OCI-LY7 (cell line): Measurements from ENCODE around the gene MACC1. TPM values are rescaled to one million over a fixed set of nuclear protein-coding genes. Genes with fewer than 3 reads are reported as not detected.

ENCODE experiments used
- BruUV-seq: library from RNA; stranded (reverse); fragments of 400-500 nt; replicated peaks from 2 replicates; lab custom pipeline; 2021; lab: Mats Ljungman, UMichigan
- CTCF ChIA-PET: fragments of 300-600 bp; sonication (Branson Sonifier 250); formaldehyde crosslinking; loops from one replicate; lab custom pipeline; 2022; ENCODE audit warnings: antibody characterized with exemption; ENCODE audit not compliant: unreplicated experiment; lab: Charles Lee
- POLR2A ChIA-PET: fragments of 300-600 bp; sonication (Branson Sonifier 250); formaldehyde crosslinking; loops from one replicate; lab custom pipeline; 2022; ENCODE audit warnings: antibody characterized with exemption; lab: Charles Lee
- DNase-seq: peaks from one replicate; pipeline ENCODE4 v3.0.0-alpha.2; 2015; ENCODE audit warnings: low spot score
- H2AFZ ChIP-seq: fragments of 200-600 bp; sonication (generic), shearing (Covaris generic); 2 replicates; pipeline ENCODE4 v1.6.1; 2014; ENCODE audit warnings: mild to moderate bottlenecking, antibody characterized with exemption, low read length, moderate library complexity
- H3K27ac ChIP-seq: fragments of 200-600 bp; sonication (generic); 2 replicates; pipeline ENCODE4 v1.5.1; 2014; ENCODE audit warnings: mixed run types, low read depth, mild to moderate bottlenecking, moderate library complexity, low read length, inconsistent platforms; ENCODE audit not compliant: poor library complexity, severe bottlenecking
- H3K36me3 ChIP-seq: fragments of 200-600 bp; sonication (generic); 2 replicates; pipeline ENCODE4 v1.6.1; 2014; ENCODE audit warnings: mild to moderate bottlenecking, antibody characterized with exemption, low read length, moderate library complexity, mixed read lengths; ENCODE audit not compliant: insufficient read depth
- H3K4me1 ChIP-seq: fragments of 200-600 bp; sonication (generic); 2 replicates; pipeline ENCODE4 v1.5.1; 2014; ENCODE audit warnings: mild to moderate bottlenecking, low read length; ENCODE audit not compliant: insufficient read depth, poor library complexity, severe bottlenecking
- H3K4me2 ChIP-seq: fragments of 200-600 bp; sonication (generic); 2 replicates; pipeline ENCODE4 v1.6.1; 2014; ENCODE audit warnings: mild to moderate bottlenecking, low read length
- H3K4me3 ChIP-seq: fragments of 200-600 bp; sonication (generic); 2 replicates; pipeline ENCODE4 v1.5.1; 2014; ENCODE audit warnings: mild to moderate bottlenecking, low read depth, low read length; ENCODE audit not compliant: poor library complexity, severe bottlenecking
- H3K79me2 ChIP-seq: fragments of 200-600 bp; sonication (generic); 2 replicates; pipeline ENCODE4 v1.6.1; 2016; ENCODE audit warnings: low read depth, mild to moderate bottlenecking, low read length, moderate library complexity, mixed read lengths; ENCODE audit not compliant: insufficient read depth
- H3K9me2 ChIP-seq: fragments of 200-600 bp; sonication (generic); 2 replicates; pipeline ENCODE4 v1.6.1; 2016; ENCODE audit warnings: mild to moderate bottlenecking, low read length, mixed read lengths; ENCODE audit not compliant: insufficient read depth
- H3K9me3 ChIP-seq: fragments of 200-600 bp; sonication (generic); 2 replicates; pipeline ENCODE4 v1.6.1; 2014; ENCODE audit warnings: mild to moderate bottlenecking, mixed run types, low read length, mixed read lengths
- H4K20me1 ChIP-seq: fragments of 200-600 bp; sonication (generic); 2 replicates; pipeline ENCODE4 v1.6.1; 2014; ENCODE audit warnings: mild to moderate bottlenecking, antibody characterized with exemption, low read length, moderate library complexity, mixed read lengths; ENCODE audit not compliant: insufficient read depth
- CTCF ChIP-seq: fragments of 200-600 bp; sonication (generic); conservative IDR thresholded peaks from 2 replicates; pipeline ENCODE4 v1.5.1; 2014; ENCODE audit warnings: mild to moderate bottlenecking, antibody characterized with exemption, low read length, moderate library complexity, mixed read lengths
- EZH2phosphoT487 ChIP-seq: fragments of 200-600 bp; sonication (generic); IDR thresholded peaks from 2 replicates; pipeline ENCODE4 v1.6.1; 2018; ENCODE audit warnings: low read depth, borderline replicate concordance, mild to moderate bottlenecking, mixed run types, antibody characterized with exemption, low read length, moderate library complexity, mixed read lengths
- intact Hi-C: fragments of 100-400 bp; cut with micrococcal nuclease; formaldehyde crosslinking; loops from one replicate; pipeline ENCODE4 v1.10.0; 2022; ENCODE audit not compliant: unreplicated experiment
- total RNA-seq, 2 experiments: library from RNA; depleted of rRNA in 1 of 2; stranded (reverse); fragments of >200 nt in 1 of 2; shearing (Covaris generic) in 1 of 2; gene quantifications; 2 replicates each; pipeline ENCODE4 v1.2.3, GENCODE V29; 2014 to 2022

The MACC1 gene
- total RNA-seq, 2 experiments from 2014 or later: 5.0 to 11.1 TPM

- ChIA-PET POLR2A (interaction anchor here (0.6 to 1.5 kb wide), 3 partner anchors 24 to 533 kb away, joined by 3 read pairs; no protein-coding TSS in a partner anchor), CTCF (no interaction called here)
- TF ChIP-seq CTCF: no peak
- no peak for TF ChIP-seq EZH2phosphoT487
- H3K9me2 ChIP-seq: no peaks in the 10 kb centered on the region
- H3K36me3 ChIP-seq: no peaks in the 10 kb centered on the region
- H4K20me1 ChIP-seq: no peaks in the 10 kb centered on the region
- H3K4me2 ChIP-seq: no peak overlapping the region
- no TSS peak for BruUV-seq
- DNase-seq: no peak
- intact Hi-C loops: no loop called here
- H3K4me1 ChIP-seq: peaks cover 38% of the 10 kb centered on the region
- no peaks in the 10 kb centered on the region for H3K79me2 ChIP-seq
- H3K27ac ChIP-seq: no peak overlapping the region
- H3K9me3 ChIP-seq: no peaks in the 10 kb centered on the region
- no peak overlapping the region for H2AFZ ChIP-seq
- no peak overlapping the region for H3K4me3 ChIP-seq
Observed at GRCh38 chr7:20222219-20222828, 5.1 kb upstream of the MACC1 start.

GRCh38 chr7:20220921-20221547 lies 3.9 kb upstream of the MACC1 start:
- peaks cover 10% of the 10 kb centered on the region; the same call in 1 of the 2 replicates for H3K79me2 ChIP-seq
- no peaks in the 10 kb centered on the region for H4K20me1 ChIP-seq
- H3K4me3 ChIP-seq: no peak overlapping the region
- no peak for DNase-seq
- H3K27ac ChIP-seq: peak overlapping the region; percentile 71
- intact Hi-C loops: no loop called here
- BruUV-seq: no TSS peak
- H3K9me2 ChIP-seq: no peaks in the 10 kb centered on the region
- ChIA-PET CTCF (no interaction called here), POLR2A (interaction anchor here (0.7 to 4.1 kb wide), 11 partner anchors 10 to 108 kb away, joined by 3 to 25 read pairs (median 4); no protein-coding TSS in a partner anchor)
- H3K4me2 ChIP-seq: peak overlapping the region; percentile 80; the same call in 1 of the 2 replicates
- no peaks in the 10 kb centered on the region for H3K9me3 ChIP-seq
- no peaks in the 10 kb centered on the region for H3K36me3 ChIP-seq
- TF ChIP-seq CTCF (no peak), EZH2phosphoT487 (no peak)
- H3K4me1 ChIP-seq: peaks cover 38% of the 10 kb centered on the region
- H2AFZ ChIP-seq: peak overlapping the region; percentile 86; the same call in 1 of the 2 replicates
